PC-9 (cell line): Measurements from ENCODE around the gene ASCC3.

Source experiments
- CTCF ChIP-seq: fragments of 200-600 bp; sonication (generic); conservative IDR thresholded peaks from 2 replicates; pipeline ENCODE4 v1.6.1; 2017; ENCODE audit warnings: mixed run types, antibody characterized with exemption, mild to moderate bottlenecking, moderate library complexity
- EZH2 ChIP-seq: fragments of 200-600 bp; sonication (generic); IDR thresholded peaks from 2 replicates; pipeline ENCODE4 v1.8.0; 2017; ENCODE audit warnings: antibody characterized with exemption, low read depth

GRCh38 chr6:100626721-100627120, 254.4 kb downstream of the ASCC3 start:
- TF ChIP-seq CTCF (no peak), EZH2 (no peak)
